ENCODE measurements around the gene CPNE1. TPM values are rescaled to one million over a fixed set of nuclear protein-coding genes. Genes with fewer than 3 reads are reported as not detected.

Gene CPNE1
- total RNA-seq, 1 experiment from 2014 or later, result 333 TPM

GRCh38 chr20:35621560-35621946, 43.1 kb downstream of the CPNE1 start:
- H3K79me2 ChIP-seq (ENCODE audit: insufficient read depth, low read length), result 0 out of 2 replicates have a peak, but pooled peaks cover 5% of the 10 kb centered on the region
- no peak for DNase-seq (ENCODE audit: low read depth, low spot score)
- no peak overlapping the region for H3K4me2 ChIP-seq (ENCODE audit: low read length)
- CTCF ChIA-PET, result interaction anchor here (0.7 kb wide), 1 partner anchor 111 kb away, joined by 3 read pairs; no protein-coding TSS in a partner anchor
- H4K20me1 ChIP-seq (ENCODE audit: insufficient read depth), result no peaks in the 10 kb centered on the region
- peak in 2 of 3 experiments; percentile 25 to 43; a peak in 2 of 6 replicates for TF ChIP-seq CTCF (IDR thresholded peaks at IDR 0.05 in 2 of 3, conservative IDR thresholded peaks at IDR 0.05 in 1 of 3; ENCODE audit: borderline replicate concordance in 1 of 3, insufficient read depth in 1 of 3, low read depth in 2 of 3, low read length in 2 of 3)
- no peak for TF ChIP-seq ZFX (IDR thresholded peaks at IDR 0.05)
- no TSS peak for BruUV-seq (replicated peaks)
- RAD21 ChIA-PET (ENCODE audit: low non-redundant PET in 1 of 2, low total read pairs in 2 of 2, uncharacterized antibody in 2 of 2, unreplicated experiment in 2 of 2), result no interaction called here
- H3K9me2 ChIP-seq (ENCODE audit: insufficient read depth), result no peaks in the 10 kb centered on the region
- H3K4me3 ChIP-seq (replicated peaks in 1 of 2; ENCODE audit: low read depth in 1 of 2, low read length in 2 of 2), result no peak overlapping the region
- POLR2A ChIA-PET, result no interaction called here
- H3K9me3 ChIP-seq (ENCODE audit: control insufficient read depth in 1 of 2, insufficient read depth in 1 of 2, low read depth in 1 of 2, low read length in 2 of 2), result no peaks in the 10 kb centered on the region
- no peak for ATAC-seq
- H3K27me3 ChIP-seq (ENCODE audit: insufficient read depth, low read length), result no peaks in the 10 kb centered on the region
- no peak overlapping the region for H3K27ac ChIP-seq (ENCODE audit: low read depth, low read length)
- peaks cover 8 to 13% of the 10 kb centered on the region in 2 experiments; a peak in 3 of 4 replicates for H3K36me3 ChIP-seq (ENCODE audit: control insufficient read depth in 1 of 2, insufficient read depth in 2 of 2, low read length in 2 of 2)
- H3K9ac ChIP-seq (ENCODE audit: low read length), result no peak overlapping the region
- intact Hi-C loops (cut with micrococcal nuclease), result no loop called here
- no peak overlapping the region for H2AFZ ChIP-seq (ENCODE audit: low read depth, low read length, poor library complexity, severe bottlenecking)
- peaks cover 14 to 31% of the 10 kb centered on the region in 2 experiments for H3K4me1 ChIP-seq (ENCODE audit: control insufficient read depth in 1 of 2, insufficient read depth in 2 of 2, low read length in 2 of 2)

- no peak overlapping the region for H2AFZ ChIP-seq (ENCODE audit: low read depth, low read length, poor library complexity, severe bottlenecking)
- TF ChIP-seq CBX3 (IDR thresholded peaks at IDR 0.05; ENCODE audit: low read depth) (no peak), CTCF (IDR thresholded peaks at IDR 0.05 in 2 of 3, conservative IDR thresholded peaks at IDR 0.05 in 1 of 3; ENCODE audit: borderline replicate concordance in 1 of 3, insufficient read depth in 1 of 3, low read depth in 2 of 3, low read length in 2 of 3) (no peak), YY1 (IDR thresholded peaks at IDR 0.05; ENCODE audit: extremely low read depth, insufficient replicate concordance, low read depth, low read length) (no peak), POLR2AphosphoS5 (IDR thresholded peaks at IDR 0.05; ENCODE audit: low read depth, low read length) (no peak), REST (IDR thresholded peaks at IDR 0.05; ENCODE audit: low read depth) (no peak), ELF1 (IDR thresholded peaks at IDR 0.05; ENCODE audit: borderline replicate concordance, low read depth) (no peak), FOSL1 (IDR thresholded peaks at IDR 0.05; ENCODE audit: low read depth) (no peak), POLR2A (IDR thresholded peaks at IDR 0.05; ENCODE audit: borderline replicate concordance, extremely low read depth, insufficient read depth, insufficient read length) (no peak), CEBPB (IDR thresholded peaks at IDR 0.05; ENCODE audit: low read depth) (no peak)
- ATAC-seq (no peak), DNase-seq (ENCODE audit: low read depth, low spot score) (no peak)
- H3K4me1 ChIP-seq (ENCODE audit: control insufficient read depth in 1 of 2, insufficient read depth in 2 of 2, low read length in 2 of 2), result peaks cover 14 to 34% of the 10 kb centered on the region in 2 experiments
- H3K79me2 ChIP-seq (ENCODE audit: insufficient read depth, low read length), result 0 out of 2 replicates have a peak, but pooled peaks cover 5% of the 10 kb centered on the region
- no TSS peak for BruUV-seq (replicated peaks)
- H3K9ac ChIP-seq (ENCODE audit: low read length), result no peak overlapping the region
- no peaks in the 10 kb centered on the region for H3K9me3 ChIP-seq (ENCODE audit: control insufficient read depth in 1 of 2, insufficient read depth in 1 of 2, low read depth in 1 of 2, low read length in 2 of 2)
- RAD21 ChIA-PET (ENCODE audit: low non-redundant PET in 1 of 2, low total read pairs in 2 of 2, uncharacterized antibody in 2 of 2, unreplicated experiment in 2 of 2), result no interaction called here
- H3K9me2 ChIP-seq (ENCODE audit: insufficient read depth), result no peaks in the 10 kb centered on the region
- H3K36me3 ChIP-seq (ENCODE audit: control insufficient read depth in 1 of 2, insufficient read depth in 2 of 2, low read length in 2 of 2), result peaks cover 2 to 7% of the 10 kb centered on the region in 2 experiments; a peak in 2 of 4 replicates
- CTCF ChIA-PET, result interaction anchor here (0.7 kb wide), 1 partner anchor 110 kb away, joined by 3 read pairs; no protein-coding TSS in a partner anchor
- no peak overlapping the region for H3K4me3 ChIP-seq (replicated peaks in 1 of 2; ENCODE audit: low read depth in 1 of 2, low read length in 2 of 2)
- intact Hi-C loops (cut with micrococcal nuclease), result no loop called here
- POLR2A ChIA-PET, result no interaction called here
- no peak overlapping the region for H3K27ac ChIP-seq (ENCODE audit: low read depth, low read length)
- no peaks in the 10 kb centered on the region for H4K20me1 ChIP-seq (ENCODE audit: insufficient read depth)
- no peaks in the 10 kb centered on the region for H3K27me3 ChIP-seq (ENCODE audit: insufficient read depth, low read length)
- no peak overlapping the region for H3K4me2 ChIP-seq (ENCODE audit: low read length)
Observed at GRCh38 chr20:35620818-35621559, 43.7 kb downstream of the CPNE1 start.

Measured in HCT116 (cell line).